22Rv1 (cell line): Measurements from ENCODE around the gene PRSS57.

Experiments
- H3K27ac ChIP-seq: fragments of 450-650 bp; 2 replicates; pipeline ENCODE4 v1.5.1; 2017
- CTCF ChIP-seq: fragments of 450-650 bp; IDR thresholded peaks from 2 replicates; pipeline ENCODE4 v1.5.1; 2017; ENCODE audit warnings: mild to moderate bottlenecking
- ZFX ChIP-seq: fragments of 450-650 bp; IDR thresholded peaks from 2 replicates; pipeline ENCODE4 v1.6.1; 2017; ENCODE audit warnings: antibody characterized with exemption, borderline replicate concordance

The PRSS57 gene

GRCh38 chr19:728011-728410 is 32.8 kb upstream of the PRSS57 start:
- TF ChIP-seq ZFX, result no peak
- no peak for TF ChIP-seq CTCF
- no peak overlapping the region for H3K27ac ChIP-seq

- no peak for TF ChIP-seq ZFX
- no peak for TF ChIP-seq CTCF
These were observed 32.0 kb upstream of the PRSS57 start for GRCh38 chr19:726993-727956.

GRCh38 chr19:725461-726089 is 30.3 kb upstream of the PRSS57 start:
- TF ChIP-seq CTCF (no peak), ZFX (no peak)
- no peak overlapping the region for H3K27ac ChIP-seq

More at GRCh38 chr19:726993-727956, 32.0 kb upstream of the PRSS57 start:
- no peak overlapping the region for H3K27ac ChIP-seq

- H3K27ac ChIP-seq, result no peak overlapping the region
- no peak for TF ChIP-seq ZFX
- no peak for TF ChIP-seq CTCF
These were observed 28.5 kb upstream of the PRSS57 start for GRCh38 chr19:723714-724113.

- no peak for TF ChIP-seq ZFX
- no peak for TF ChIP-seq CTCF
- H3K27ac ChIP-seq, result no peak overlapping the region
These were observed 28.0 kb upstream of the PRSS57 start for GRCh38 chr19:723247-723646.

- H3K27ac ChIP-seq, result no peak overlapping the region
- no peak for TF ChIP-seq ZFX
- no peak for TF ChIP-seq CTCF
These were observed 27.4 kb upstream of the PRSS57 start for GRCh38 chr19:722553-723101.
